Osteocyte (in vitro differentiated cells): ENCODE results near the gene UNG. TPM values are rescaled to one million over a fixed set of nuclear protein-coding genes. Genes with fewer than 3 reads are reported as not detected.
A peak's percentile ranks its signal among the peaks of the same experiment; 100 is the strongest.

Source experiments
- DNase-seq: peaks from one replicate; pipeline ENCODE4 v3.0.0; 2021; ENCODE audit warnings: mixed read lengths; ENCODE audit not compliant: unreplicated experiment; ENCODE audit errors: extremely low spot score
- H3K27ac Mint-ChIP-seq: one replicate; pipeline ENCODE4 v1.8.0; 2021; ENCODE audit warnings: mild to moderate bottlenecking, mixed read lengths; ENCODE audit not compliant: unreplicated experiment
- H3K27me3 Mint-ChIP-seq: one replicate; pipeline ENCODE4 v1.8.0; 2021; ENCODE audit warnings: mixed read lengths; ENCODE audit not compliant: unreplicated experiment
- H3K36me3 Mint-ChIP-seq: one replicate; pipeline ENCODE4 v1.8.0; 2021; ENCODE audit warnings: mixed read lengths; ENCODE audit not compliant: unreplicated experiment
- H3K4me1 Mint-ChIP-seq: one replicate; pipeline ENCODE4 v1.8.0; 2021; ENCODE audit warnings: mixed read lengths; ENCODE audit not compliant: unreplicated experiment
- H3K4me3 Mint-ChIP-seq: one replicate; pipeline ENCODE4 v1.8.0; 2021; ENCODE audit warnings: mild to moderate bottlenecking, moderate library complexity, mixed read lengths; ENCODE audit not compliant: unreplicated experiment
- H3K9me3 Mint-ChIP-seq: one replicate; pipeline ENCODE4 v1.8.0; 2021; ENCODE audit warnings: mixed read lengths; ENCODE audit not compliant: unreplicated experiment
- CTCF ChIP-seq: fragments of 200-600 bp; sonication (generic); IDR thresholded peaks from 2 replicates; pipeline ENCODE4 v1.5.0; 2021; ENCODE audit warnings: antibody characterized with exemption, mild to moderate bottlenecking, moderate library complexity
- total RNA-seq: library from RNA; stranded (reverse); gene quantifications from 2 replicates; pipeline ENCODE4 v1.2.1, GENCODE V29; 2021

The UNG gene
- total RNA-seq, 1 donor from 2014 or later, result 18.6 TPM

GRCh38 chr12:109154451-109155438 is 57.3 kb downstream of the UNG start:
- TF ChIP-seq CTCF, result no peak
- no peaks in the 10 kb centered on the region for H3K9me3 Mint-ChIP-seq
- H3K27me3 Mint-ChIP-seq, result peaks cover 20% of the 10 kb centered on the region
- peak overlapping the region; percentile 77 for H3K4me3 Mint-ChIP-seq
- peak; percentile 87 for DNase-seq
- H3K36me3 Mint-ChIP-seq, result peaks cover 1% of the 10 kb centered on the region
- no peak overlapping the region for H3K27ac Mint-ChIP-seq
- H3K4me1 Mint-ChIP-seq, result peaks cover 11% of the 10 kb centered on the region

GRCh38 chr12:109156036-109156435 is 58.6 kb downstream of the UNG start:
- Mint-ChIP-seq H3K27ac (no peak overlapping the region), H3K36me3 (peaks cover 1% of the 10 kb centered on the region), H3K4me3 (no peak overlapping the region), H3K4me1 (peaks cover 11% of the 10 kb centered on the region), H3K9me3 (no peaks in the 10 kb centered on the region), H3K27me3 (peaks cover 12% of the 10 kb centered on the region)
- DNase-seq, result no peak
- no peak for TF ChIP-seq CTCF

- H3K4me1 Mint-ChIP-seq, result peaks cover 11% of the 10 kb centered on the region
- no peak overlapping the region for H3K4me3 Mint-ChIP-seq
- H3K27me3 Mint-ChIP-seq, result peaks cover 7% of the 10 kb centered on the region
- no peak for DNase-seq
- no peak for TF ChIP-seq CTCF
- H3K9me3 Mint-ChIP-seq, result no peaks in the 10 kb centered on the region
- no peaks in the 10 kb centered on the region for H3K36me3 Mint-ChIP-seq
- H3K27ac Mint-ChIP-seq, result no peak overlapping the region
Observed at GRCh38 chr12:109156586-109156985, 59.2 kb downstream of the UNG start.

GRCh38 chr12:109157986-109158385 is 60.6 kb downstream of the UNG start:
- DNase-seq, result no peak
- H3K27me3 Mint-ChIP-seq, result no peaks in the 10 kb centered on the region
- H3K36me3 Mint-ChIP-seq, result no peaks in the 10 kb centered on the region
- no peaks in the 10 kb centered on the region for H3K9me3 Mint-ChIP-seq
- no peak overlapping the region for H3K4me3 Mint-ChIP-seq
- no peak overlapping the region for H3K27ac Mint-ChIP-seq
- peaks cover 11% of the 10 kb centered on the region for H3K4me1 Mint-ChIP-seq
- no peak for TF ChIP-seq CTCF

GRCh38 chr12:109160433-109160832 is 63.0 kb downstream of the UNG start:
- Mint-ChIP-seq H3K27ac (no peak overlapping the region), H3K27me3 (no peaks in the 10 kb centered on the region), H3K9me3 (no peaks in the 10 kb centered on the region), H3K36me3 (no peaks in the 10 kb centered on the region), H3K4me3 (no peak overlapping the region), H3K4me1 (no peaks in the 10 kb centered on the region)
- no peak for DNase-seq
- no peak for TF ChIP-seq CTCF
